Neural progenitor cell (in vitro differentiated cells): ENCODE data around the gene LRRC28. TPM values are rescaled to one million over a fixed set of nuclear protein-coding genes. Genes with fewer than 3 reads are reported as not detected.
A peak's percentile ranks its signal among the peaks of the same experiment; 100 is the strongest.

Experiments
- DNase-seq: peaks from one replicate; pipeline ENCODE4 v3.0.0-alpha.2; 2016; ENCODE audit warnings: low spot score
- H2AFZ ChIP-seq: fragments of 200-600 bp; sonication (generic); replicated peaks from 2 replicates; pipeline ENCODE4 v1.6.1; 2016; ENCODE audit warnings: antibody characterized with exemption
- H3F3A ChIP-seq: fragments of 200-600 bp; sonication (generic); 2 replicates; pipeline ENCODE4 v1.6.1; 2016; ENCODE audit warnings: antibody characterized with exemption, low read depth
- H3K27ac ChIP-seq: fragments of 200-600 bp; sonication (generic); 2 replicates; pipeline ENCODE4 v1.5.1; 2016; ENCODE audit warnings: mild to moderate bottlenecking
- H3K27me3 ChIP-seq: fragments of 200-600 bp; sonication (generic); 2 replicates; pipeline ENCODE4 v1.6.1; 2016; ENCODE audit warnings: mild to moderate bottlenecking, moderate library complexity
- H3K36me3 ChIP-seq: fragments of 200-600 bp; sonication (generic); 2 replicates; pipeline ENCODE4 v1.5.1; 2016
- H3K4me1 ChIP-seq: fragments of 200-600 bp; sonication (generic); 2 replicates; pipeline ENCODE4 v1.6.1; 2016; ENCODE audit warnings: mixed run types
- H3K4me2 ChIP-seq: fragments of 200-600 bp; sonication (generic); 2 replicates; pipeline ENCODE4 v1.6.1; 2016
- H3K4me3 ChIP-seq: fragments of 200-600 bp; sonication (generic); 2 replicates; pipeline ENCODE4 v1.5.1; 2016
- H3K79me2 ChIP-seq: fragments of 200-600 bp; sonication (generic); 2 replicates; pipeline ENCODE4 v1.6.1; 2016; ENCODE audit warnings: low read depth
- H3K9ac ChIP-seq: fragments of 200-600 bp; sonication (generic); 2 replicates; pipeline ENCODE4 v1.6.1; 2016
- H3K9me3 ChIP-seq: fragments of 200-600 bp; sonication (generic); 2 replicates; pipeline ENCODE4 v1.5.1; 2016; ENCODE audit warnings: low read depth
- H4K20me1 ChIP-seq: fragments of 200-600 bp; sonication (generic); 2 replicates; pipeline ENCODE4 v1.6.1; 2016; ENCODE audit warnings: low read depth
- H3K27ac Mint-ChIP-seq: 3 replicates; pipeline ENCODE4 v1.8.0; 2021; ENCODE audit warnings: mixed read lengths
- H3K27me3 Mint-ChIP-seq: 2 replicates; pipeline ENCODE4 v1.8.0; 2022; ENCODE audit warnings: low read depth, mild to moderate bottlenecking, inconsistent platforms, moderate library complexity, mixed read lengths; ENCODE audit not compliant: insufficient read depth
- H3K36me3 Mint-ChIP-seq: 3 replicates; pipeline ENCODE4 v1.8.0; 2021; ENCODE audit warnings: mixed read lengths
- H3K4me1 Mint-ChIP-seq: 3 replicates; pipeline ENCODE4 v1.8.0; 2021; ENCODE audit warnings: mixed read lengths
- H3K4me3 Mint-ChIP-seq: 3 replicates; pipeline ENCODE4 v1.8.0; 2021; ENCODE audit warnings: mild to moderate bottlenecking, moderate library complexity, mixed read lengths
- H3K9me3 Mint-ChIP-seq: 3 replicates; pipeline ENCODE4 v1.8.0; 2020; ENCODE audit warnings: mixed read lengths
- EZH2 ChIP-seq: fragments of 200-600 bp; sonication (generic); IDR thresholded peaks from 2 replicates; pipeline ENCODE4 v1.6.1; 2017; ENCODE audit warnings: antibody characterized with exemption, mild to moderate bottlenecking, moderate library complexity
- EZH2phosphoT487 ChIP-seq: fragments of 200-600 bp; sonication (generic); IDR thresholded peaks from 2 replicates; pipeline ENCODE4 v1.6.1; 2017; ENCODE audit warnings: antibody characterized with exemption
- total RNA-seq: library from RNA; depleted of rRNA; stranded (reverse); fragments of >200 nt; gene quantifications from 2 replicates; pipeline ENCODE4 v1.2.3, GENCODE V29; 2015; ENCODE audit warnings: low replicate concordance
- TF ChIP-seq, protein P1 (sequence below): fragments of 200-600 bp; sonication (generic); IDR thresholded peaks from 2 replicates; pipeline ENCODE4 v1.5.1; 2017; ENCODE audit warnings: antibody characterized with exemption, mild to moderate bottlenecking

The LRRC28 gene
- total RNA-seq, 1 donor from 2014 or later = 34.5 TPM

DNA sequence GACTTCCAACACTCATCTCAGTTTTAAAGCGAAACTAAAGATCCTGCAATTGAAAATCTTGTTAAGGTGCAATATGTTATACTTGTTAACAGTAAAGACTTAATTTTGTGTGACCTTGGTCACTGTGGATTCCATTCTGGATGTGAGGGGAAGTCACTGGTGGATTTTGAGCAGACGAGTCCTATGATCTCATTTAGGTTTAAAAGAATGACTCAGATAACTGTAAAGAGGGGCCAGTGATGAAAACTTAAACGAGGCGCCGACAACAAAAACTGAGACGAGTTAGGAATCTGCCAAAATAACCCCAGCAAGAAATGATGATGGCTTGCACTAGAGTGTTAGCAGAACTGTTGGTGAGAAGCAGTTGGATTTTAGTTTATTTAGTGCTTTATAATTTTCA, 56.5 kb downstream of the LRRC28 start:
- no peak overlapping the region for H3K9ac ChIP-seq
- peaks cover 23% of the 10 kb centered on the region for H3K4me1 Mint-ChIP-seq
- no peak overlapping the region for H3K27ac Mint-ChIP-seq
- no peaks in the 10 kb centered on the region for H3K36me3 Mint-ChIP-seq
- peaks cover 10% of the 10 kb centered on the region for H3F3A ChIP-seq
- H3K4me3 Mint-ChIP-seq = no peak overlapping the region
- H3K4me1 ChIP-seq = peaks cover 24% of the 10 kb centered on the region
- H3K27me3 ChIP-seq = no peaks in the 10 kb centered on the region
- H3K36me3 ChIP-seq = no peaks in the 10 kb centered on the region
- no peak overlapping the region for H3K4me3 ChIP-seq
- DNase-seq = no peak
- H3K4me2 ChIP-seq = peak overlapping the region; percentile 21
- H3K9me3 Mint-ChIP-seq = peaks cover 3% of the 10 kb centered on the region
- H3K9me3 ChIP-seq = no peaks in the 10 kb centered on the region
- H3K27me3 Mint-ChIP-seq = peaks cover 3% of the 10 kb centered on the region
- no peak for TF ChIP-seq EZH2
- TF ChIP-seq, protein P1, sequence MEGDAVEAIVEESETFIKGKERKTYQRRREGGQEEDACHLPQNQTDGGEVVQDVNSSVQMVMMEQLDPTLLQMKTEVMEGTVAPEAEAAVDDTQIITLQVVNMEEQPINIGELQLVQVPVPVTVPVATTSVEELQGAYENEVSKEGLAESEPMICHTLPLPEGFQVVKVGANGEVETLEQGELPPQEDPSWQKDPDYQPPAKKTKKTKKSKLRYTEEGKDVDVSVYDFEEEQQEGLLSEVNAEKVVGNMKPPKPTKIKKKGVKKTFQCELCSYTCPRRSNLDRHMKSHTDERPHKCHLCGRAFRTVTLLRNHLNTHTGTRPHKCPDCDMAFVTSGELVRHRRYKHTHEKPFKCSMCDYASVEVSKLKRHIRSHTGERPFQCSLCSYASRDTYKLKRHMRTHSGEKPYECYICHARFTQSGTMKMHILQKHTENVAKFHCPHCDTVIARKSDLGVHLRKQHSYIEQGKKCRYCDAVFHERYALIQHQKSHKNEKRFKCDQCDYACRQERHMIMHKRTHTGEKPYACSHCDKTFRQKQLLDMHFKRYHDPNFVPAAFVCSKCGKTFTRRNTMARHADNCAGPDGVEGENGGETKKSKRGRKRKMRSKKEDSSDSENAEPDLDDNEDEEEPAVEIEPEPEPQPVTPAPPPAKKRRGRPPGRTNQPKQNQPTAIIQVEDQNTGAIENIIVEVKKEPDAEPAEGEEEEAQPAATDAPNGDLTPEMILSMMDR = no peak
- no peak for TF ChIP-seq EZH2phosphoT487
- no peaks in the 10 kb centered on the region for H3K79me2 ChIP-seq
- no peak overlapping the region for H2AFZ ChIP-seq
- H4K20me1 ChIP-seq = peaks cover 6% of the 10 kb centered on the region
- no peak overlapping the region for H3K27ac ChIP-seq

DNA sequence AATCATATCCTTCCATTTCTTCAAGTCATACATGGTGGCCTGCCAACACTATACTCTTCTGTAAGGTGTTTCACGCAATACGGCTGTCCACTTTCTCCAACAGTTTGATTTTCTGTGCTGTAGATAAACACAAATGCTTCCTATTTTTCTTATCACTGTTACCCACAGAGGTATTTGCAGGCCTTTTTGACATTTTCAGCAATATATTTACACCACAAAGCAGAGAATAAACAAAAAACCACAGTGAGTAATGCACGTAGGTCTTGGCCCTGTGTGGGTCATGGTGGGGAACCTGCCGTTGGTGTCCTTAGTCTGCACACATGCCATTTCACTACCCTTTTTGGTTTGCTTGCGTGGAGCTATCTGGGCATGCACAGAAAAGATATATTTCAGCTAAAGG, 59.5 kb downstream of the LRRC28 start:
- Histone ChIP-seq H4K20me1 (peaks cover 6% of the 10 kb centered on the region), H3K4me2 (no peak overlapping the region), H2AFZ (no peak overlapping the region), H3F3A (peaks cover 10% of the 10 kb centered on the region), H3K9me3 (no peaks in the 10 kb centered on the region), H3K9ac (no peak overlapping the region), H3K27me3 (no peaks in the 10 kb centered on the region), H3K4me3 (no peak overlapping the region), H3K79me2 (no peaks in the 10 kb centered on the region), H3K36me3 (no peaks in the 10 kb centered on the region), H3K27ac (no peak overlapping the region), H3K4me1 (peaks cover 22% of the 10 kb centered on the region)
- TF ChIP-seq EZH2 (no peak), EZH2phosphoT487 (no peak)
- TF ChIP-seq, protein P1 = no peak
- DNase-seq = no peak
- H3K27ac Mint-ChIP-seq = no peak overlapping the region
- no peaks in the 10 kb centered on the region for H3K36me3 Mint-ChIP-seq
- H3K9me3 Mint-ChIP-seq = peaks cover 11% of the 10 kb centered on the region
- no peak overlapping the region for H3K4me3 Mint-ChIP-seq
- H3K4me1 Mint-ChIP-seq = peaks cover 18% of the 10 kb centered on the region
- no peaks in the 10 kb centered on the region for H3K27me3 Mint-ChIP-seq

DNA sequence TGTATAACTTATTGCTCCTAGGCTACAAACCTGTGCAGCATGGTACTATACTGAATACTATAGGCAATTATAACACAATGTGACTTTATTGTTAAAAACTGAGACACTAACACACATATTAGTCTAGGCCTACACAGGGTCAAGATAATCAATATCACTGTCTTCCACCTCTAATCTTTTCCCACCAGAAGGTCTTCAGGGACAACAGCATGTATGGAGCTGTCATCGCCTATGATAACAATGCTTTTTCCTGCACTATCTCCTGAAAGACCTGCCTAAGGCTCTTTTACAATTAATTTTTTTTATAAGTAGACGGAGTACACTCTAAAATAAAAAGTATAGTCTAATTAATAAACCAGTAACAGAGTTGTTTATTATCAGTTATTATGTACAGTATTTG, 60.9 kb downstream of the LRRC28 start:
- Mint-ChIP-seq H3K9me3 (peaks cover 11% of the 10 kb centered on the region), H3K36me3 (no peaks in the 10 kb centered on the region), H3K27ac (no peak overlapping the region), H3K27me3 (no peaks in the 10 kb centered on the region), H3K4me3 (no peak overlapping the region), H3K4me1 (peaks cover 5% of the 10 kb centered on the region)
- H4K20me1 ChIP-seq = no peaks in the 10 kb centered on the region
- no peak overlapping the region for H3K9ac ChIP-seq
- no peak overlapping the region for H3K4me2 ChIP-seq
- H3K4me1 ChIP-seq = peaks cover 7% of the 10 kb centered on the region
- no peaks in the 10 kb centered on the region for H3K9me3 ChIP-seq
- H3K79me2 ChIP-seq = no peaks in the 10 kb centered on the region
- H3F3A ChIP-seq = no peaks in the 10 kb centered on the region
- H3K27ac ChIP-seq = no peak overlapping the region
- TF ChIP-seq, protein P1 = no peak
- no peak for TF ChIP-seq EZH2
- no peak for TF ChIP-seq EZH2phosphoT487
- no peaks in the 10 kb centered on the region for H3K27me3 ChIP-seq
- no peak overlapping the region for H2AFZ ChIP-seq
- no peak for DNase-seq
- H3K36me3 ChIP-seq = no peaks in the 10 kb centered on the region
- H3K4me3 ChIP-seq = no peak overlapping the region

DNA sequence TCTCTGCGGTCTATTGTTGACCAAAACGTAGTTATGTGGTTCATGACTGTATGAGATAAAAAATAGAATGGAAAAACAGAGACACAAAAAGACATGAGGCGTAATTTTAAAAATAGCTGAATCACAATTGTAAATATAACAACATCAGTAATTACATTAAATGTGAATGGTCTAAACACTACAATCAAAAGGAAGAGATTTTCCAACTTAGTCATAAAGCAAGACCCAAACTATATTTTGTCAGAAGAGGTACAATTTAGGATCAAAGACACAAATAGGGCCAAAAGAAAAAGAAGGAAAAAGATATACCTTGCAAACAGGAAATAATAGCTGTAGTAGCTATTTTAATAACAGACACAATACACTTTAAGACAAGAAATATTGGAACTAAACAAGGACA, 61.5 kb downstream of the LRRC28 start:
- no peaks in the 10 kb centered on the region for H3K36me3 Mint-ChIP-seq
- no peaks in the 10 kb centered on the region for H3K27me3 Mint-ChIP-seq
- no peak overlapping the region for H3K9ac ChIP-seq
- no peak for DNase-seq
- no peak overlapping the region for H2AFZ ChIP-seq
- no peaks in the 10 kb centered on the region for H3F3A ChIP-seq
- H4K20me1 ChIP-seq = no peaks in the 10 kb centered on the region
- no peak overlapping the region for H3K4me3 Mint-ChIP-seq
- no peak overlapping the region for H3K4me3 ChIP-seq
- H3K27ac ChIP-seq = no peak overlapping the region
- H3K9me3 Mint-ChIP-seq = peaks cover 11% of the 10 kb centered on the region
- no peaks in the 10 kb centered on the region for H3K4me1 Mint-ChIP-seq
- H3K27ac Mint-ChIP-seq = no peak overlapping the region
- no peak overlapping the region for H3K4me2 ChIP-seq
- H3K27me3 ChIP-seq = no peaks in the 10 kb centered on the region
- H3K79me2 ChIP-seq = no peaks in the 10 kb centered on the region
- no peaks in the 10 kb centered on the region for H3K9me3 ChIP-seq
- H3K36me3 ChIP-seq = no peaks in the 10 kb centered on the region
- TF ChIP-seq, protein P1 = no peak
- TF ChIP-seq EZH2 (no peak), EZH2phosphoT487 (no peak)
- H3K4me1 ChIP-seq = peaks cover 2% of the 10 kb centered on the region
